ENCODE results near the gene USP12.

GRCh38 chr13:27041341-27041740, 130.3 kb downstream of the USP12 start:
- TF ChIP-seq CTCF (IDR thresholded peaks at IDR 0.05) (no peak), POLR2A (IDR thresholded peaks at IDR 0.05) (no peak)

Data from esophagus squamous epithelium (tissue), 4 donors.